ENCODE results near the gene SEMA6B.

GRCh38 chr19:4500841-4501591 is 58.5 kb downstream of the SEMA6B start:
- TF ChIP-seq, protein P1, sequence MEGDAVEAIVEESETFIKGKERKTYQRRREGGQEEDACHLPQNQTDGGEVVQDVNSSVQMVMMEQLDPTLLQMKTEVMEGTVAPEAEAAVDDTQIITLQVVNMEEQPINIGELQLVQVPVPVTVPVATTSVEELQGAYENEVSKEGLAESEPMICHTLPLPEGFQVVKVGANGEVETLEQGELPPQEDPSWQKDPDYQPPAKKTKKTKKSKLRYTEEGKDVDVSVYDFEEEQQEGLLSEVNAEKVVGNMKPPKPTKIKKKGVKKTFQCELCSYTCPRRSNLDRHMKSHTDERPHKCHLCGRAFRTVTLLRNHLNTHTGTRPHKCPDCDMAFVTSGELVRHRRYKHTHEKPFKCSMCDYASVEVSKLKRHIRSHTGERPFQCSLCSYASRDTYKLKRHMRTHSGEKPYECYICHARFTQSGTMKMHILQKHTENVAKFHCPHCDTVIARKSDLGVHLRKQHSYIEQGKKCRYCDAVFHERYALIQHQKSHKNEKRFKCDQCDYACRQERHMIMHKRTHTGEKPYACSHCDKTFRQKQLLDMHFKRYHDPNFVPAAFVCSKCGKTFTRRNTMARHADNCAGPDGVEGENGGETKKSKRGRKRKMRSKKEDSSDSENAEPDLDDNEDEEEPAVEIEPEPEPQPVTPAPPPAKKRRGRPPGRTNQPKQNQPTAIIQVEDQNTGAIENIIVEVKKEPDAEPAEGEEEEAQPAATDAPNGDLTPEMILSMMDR (IDR thresholded peaks at IDR 0.05; ENCODE audit: poor library complexity) = no peak
- TF ChIP-seq EZH2 (IDR thresholded peaks at IDR 0.05; ENCODE audit: borderline replicate concordance) = no peak

Measured in hepatocyte (in vitro differentiated cells).